Gastrocnemius medialis (tissue), 4 donors: Measurements from ENCODE around the gene MXRA8.

Experiments
- POLR2A ChIP-seq, 2 donors: fragments of 450-650 bp; IDR thresholded peaks; one replicate each; pipeline ENCODE4 v1.6.1; 2017; ENCODE audit warnings: antibody characterized with exemption in 2 of 2, mild to moderate bottlenecking in 2 of 2, moderate library complexity in 2 of 2
- TF ChIP-seq, protein P1 (sequence below), 5 experiments: fragments of 450-650 bp in 3 of 5; fragments of 200-600 bp in 2 of 5; sonication (generic) in 2 of 5; IDR thresholded peaks in 4 of 5; conservative IDR thresholded peaks in 1 of 5; 1 replicate in 4 of 5; 2 replicates in 1 of 5; pipeline ENCODE4 v1.5.1; 2016 to 2019; ENCODE audit warnings: antibody characterized with exemption in 5 of 5, mild to moderate bottlenecking in 3 of 5, moderate library complexity in 3 of 5

DNA sequence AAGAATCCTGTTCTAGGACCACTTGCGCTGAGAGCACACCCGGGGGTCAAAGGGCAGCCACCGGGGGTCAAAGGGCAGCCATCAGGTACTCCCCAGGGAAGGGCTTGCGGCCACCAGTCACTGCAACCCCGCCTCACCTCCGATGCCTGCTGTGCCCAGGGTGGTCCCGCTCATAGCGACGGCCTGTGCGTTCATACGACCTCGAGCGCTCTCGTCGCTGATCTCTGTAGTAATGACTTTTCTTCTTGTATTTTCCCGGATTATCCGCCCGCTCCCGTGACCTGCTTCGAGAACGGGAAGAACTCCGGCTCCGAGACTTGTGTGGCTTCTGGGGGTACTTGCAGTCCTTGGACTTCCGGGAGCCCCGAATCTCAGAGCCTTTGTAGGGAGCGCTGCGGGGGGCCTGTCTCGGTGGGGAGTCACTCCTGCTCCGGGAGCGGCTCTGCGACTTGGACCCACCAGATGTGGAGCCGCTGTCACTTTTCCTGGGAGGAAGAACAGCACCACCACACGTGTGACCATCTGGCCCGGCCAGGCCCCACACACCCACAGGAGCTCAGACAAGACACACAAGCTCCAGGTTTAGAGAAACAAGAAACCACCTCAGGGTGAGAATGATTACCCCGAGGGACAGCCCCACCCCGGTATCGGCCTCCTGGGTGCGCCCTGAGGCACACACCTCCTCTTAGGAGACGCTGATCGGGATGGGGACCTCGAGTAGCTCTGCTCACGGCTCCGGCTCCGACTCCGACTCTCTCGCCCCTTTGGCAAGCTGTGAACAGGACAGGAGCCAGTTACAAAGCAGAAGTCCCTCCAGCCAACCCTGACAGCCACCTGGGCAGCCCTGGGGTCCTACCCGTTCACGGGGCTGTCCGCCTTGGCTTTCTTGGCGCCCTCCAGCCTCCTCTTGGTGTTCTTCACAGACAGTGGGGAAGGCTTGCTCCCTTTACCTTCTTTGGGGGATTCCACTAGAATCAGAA lies 29.0 kb upstream of the MXRA8 start:
- no peak for TF ChIP-seq POLR2A (IDR thresholded peaks at IDR 0.05)
- TF ChIP-seq, protein P1, sequence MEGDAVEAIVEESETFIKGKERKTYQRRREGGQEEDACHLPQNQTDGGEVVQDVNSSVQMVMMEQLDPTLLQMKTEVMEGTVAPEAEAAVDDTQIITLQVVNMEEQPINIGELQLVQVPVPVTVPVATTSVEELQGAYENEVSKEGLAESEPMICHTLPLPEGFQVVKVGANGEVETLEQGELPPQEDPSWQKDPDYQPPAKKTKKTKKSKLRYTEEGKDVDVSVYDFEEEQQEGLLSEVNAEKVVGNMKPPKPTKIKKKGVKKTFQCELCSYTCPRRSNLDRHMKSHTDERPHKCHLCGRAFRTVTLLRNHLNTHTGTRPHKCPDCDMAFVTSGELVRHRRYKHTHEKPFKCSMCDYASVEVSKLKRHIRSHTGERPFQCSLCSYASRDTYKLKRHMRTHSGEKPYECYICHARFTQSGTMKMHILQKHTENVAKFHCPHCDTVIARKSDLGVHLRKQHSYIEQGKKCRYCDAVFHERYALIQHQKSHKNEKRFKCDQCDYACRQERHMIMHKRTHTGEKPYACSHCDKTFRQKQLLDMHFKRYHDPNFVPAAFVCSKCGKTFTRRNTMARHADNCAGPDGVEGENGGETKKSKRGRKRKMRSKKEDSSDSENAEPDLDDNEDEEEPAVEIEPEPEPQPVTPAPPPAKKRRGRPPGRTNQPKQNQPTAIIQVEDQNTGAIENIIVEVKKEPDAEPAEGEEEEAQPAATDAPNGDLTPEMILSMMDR (IDR thresholded peaks at IDR 0.05 in 4 of 5, conservative IDR thresholded peaks at IDR 0.05 in 1 of 5): no peak
